ENCODE measurements around the gene DPEP1. TPM values are rescaled to one million over a fixed set of nuclear protein-coding genes. Genes with fewer than 3 reads are reported as not detected.

The DPEP1 gene
- total RNA-seq, 2 experiments from 2014 or later = not detected

DNA sequence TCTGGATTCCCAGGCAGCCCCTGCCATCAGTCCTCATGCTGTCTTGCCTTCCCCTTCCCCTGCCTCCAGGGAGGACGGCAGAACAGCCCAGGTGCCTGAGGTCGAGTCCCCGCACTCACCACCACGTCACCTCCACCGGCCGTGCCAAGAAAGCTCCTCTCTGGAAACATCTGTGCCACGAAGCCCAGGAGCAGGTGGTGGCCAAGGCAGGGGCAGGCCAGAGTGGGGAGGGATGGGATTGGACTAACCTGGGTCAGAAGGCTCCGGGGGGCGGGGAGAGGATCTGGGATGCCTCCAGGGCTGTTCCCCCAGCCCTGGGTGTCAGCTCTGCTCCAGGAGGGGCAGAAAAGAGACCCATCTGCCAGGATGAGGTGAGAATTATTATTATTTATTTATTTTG lies 7.4 kb upstream of the DPEP1 start:
- H3K27me3 ChIP-seq (ENCODE audit: control insufficient read depth in 1 of 2, insufficient read depth in 2 of 2, low read length in 2 of 2) = no peaks in the 10 kb centered on the region
- TF ChIP-seq, protein P1, sequence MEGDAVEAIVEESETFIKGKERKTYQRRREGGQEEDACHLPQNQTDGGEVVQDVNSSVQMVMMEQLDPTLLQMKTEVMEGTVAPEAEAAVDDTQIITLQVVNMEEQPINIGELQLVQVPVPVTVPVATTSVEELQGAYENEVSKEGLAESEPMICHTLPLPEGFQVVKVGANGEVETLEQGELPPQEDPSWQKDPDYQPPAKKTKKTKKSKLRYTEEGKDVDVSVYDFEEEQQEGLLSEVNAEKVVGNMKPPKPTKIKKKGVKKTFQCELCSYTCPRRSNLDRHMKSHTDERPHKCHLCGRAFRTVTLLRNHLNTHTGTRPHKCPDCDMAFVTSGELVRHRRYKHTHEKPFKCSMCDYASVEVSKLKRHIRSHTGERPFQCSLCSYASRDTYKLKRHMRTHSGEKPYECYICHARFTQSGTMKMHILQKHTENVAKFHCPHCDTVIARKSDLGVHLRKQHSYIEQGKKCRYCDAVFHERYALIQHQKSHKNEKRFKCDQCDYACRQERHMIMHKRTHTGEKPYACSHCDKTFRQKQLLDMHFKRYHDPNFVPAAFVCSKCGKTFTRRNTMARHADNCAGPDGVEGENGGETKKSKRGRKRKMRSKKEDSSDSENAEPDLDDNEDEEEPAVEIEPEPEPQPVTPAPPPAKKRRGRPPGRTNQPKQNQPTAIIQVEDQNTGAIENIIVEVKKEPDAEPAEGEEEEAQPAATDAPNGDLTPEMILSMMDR (IDR thresholded peaks at IDR 0.05) = no peak
- H3K4me3 Mint-ChIP-seq = no peak overlapping the region
- peaks cover 12% of the 10 kb centered on the region for H3K4me1 Mint-ChIP-seq (ENCODE audit: low read depth)
- ATAC-seq (ENCODE audit: poor library complexity) = no peak
- H3K27ac ChIP-seq (ENCODE audit: low read depth in 1 of 2, low read length in 2 of 2) = no peak overlapping the region
- no peak overlapping the region for H3K4me3 ChIP-seq (ENCODE audit: low read length)
- no peaks in the 10 kb centered on the region for H3K27me3 Mint-ChIP-seq
- intact Hi-C loops (cut with DNase I, micrococcal nuclease) = no loop called here
- no peaks in the 10 kb centered on the region for H3K9me3 ChIP-seq (ENCODE audit: control insufficient read depth in 1 of 2, insufficient read depth in 1 of 2, low read length in 2 of 2)
- H3K36me3 Mint-ChIP-seq (ENCODE audit: low read depth) = no peaks in the 10 kb centered on the region
- peaks cover 14% of the 10 kb centered on the region for H3K4me1 ChIP-seq (ENCODE audit: insufficient read depth, low read length)
- H3K9me3 Mint-ChIP-seq = no peaks in the 10 kb centered on the region
- DNase-seq = no peak
- CTCF ChIA-PET = no interaction called here
- POLR2A ChIA-PET = no interaction called here
- no peaks in the 10 kb centered on the region for H3K36me3 ChIP-seq (ENCODE audit: insufficient read depth, low read length)
- H3K27ac Mint-ChIP-seq = no peak overlapping the region

DNA sequence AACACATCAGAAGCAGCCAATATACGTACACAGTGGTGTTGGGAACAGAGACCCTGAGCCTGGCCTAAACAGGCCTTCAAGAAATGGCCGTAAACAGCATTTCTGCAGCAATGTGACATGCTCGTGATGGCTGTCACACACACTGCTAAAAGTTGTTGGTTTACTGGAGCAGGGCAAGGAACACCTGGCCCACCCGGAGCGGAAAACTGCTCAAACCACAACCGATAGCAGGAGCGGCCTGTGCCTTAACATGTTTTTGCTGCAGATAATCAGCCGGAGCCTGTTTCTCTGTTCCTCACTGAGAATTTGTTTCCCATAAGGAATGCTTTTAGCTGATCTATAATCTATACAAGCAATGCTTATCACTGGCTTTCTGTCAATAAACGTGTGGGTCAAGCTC lies 6.0 kb upstream of the DPEP1 start:
- ChIA-PET POLR2A (no interaction called here), CTCF (no interaction called here)
- H3K9me3 Mint-ChIP-seq = no peaks in the 10 kb centered on the region
- peaks cover 8% of the 10 kb centered on the region for H3K4me1 Mint-ChIP-seq (ENCODE audit: low read depth)
- TF ChIP-seq, protein P1 (IDR thresholded peaks at IDR 0.05) = no peak
- Histone ChIP-seq H3K4me1 (ENCODE audit: insufficient read depth, low read length) (peaks cover 7% of the 10 kb centered on the region), H3K27ac (ENCODE audit: low read depth in 1 of 2, low read length in 2 of 2) (no peak overlapping the region), H3K36me3 (ENCODE audit: insufficient read depth, low read length) (no peaks in the 10 kb centered on the region), H3K27me3 (ENCODE audit: control insufficient read depth in 1 of 2, insufficient read depth in 2 of 2, low read length in 2 of 2) (no peaks in the 10 kb centered on the region), H3K9me3 (ENCODE audit: control insufficient read depth in 1 of 2, insufficient read depth in 1 of 2, low read length in 2 of 2) (no peaks in the 10 kb centered on the region), H3K4me3 (ENCODE audit: low read length) (no peak overlapping the region)
- H3K27me3 Mint-ChIP-seq = no peaks in the 10 kb centered on the region
- H3K27ac Mint-ChIP-seq = no peak overlapping the region
- DNase-seq (no peak), ATAC-seq (ENCODE audit: poor library complexity) (no peak)
- intact Hi-C loops (cut with DNase I, micrococcal nuclease) = no loop called here
- no peaks in the 10 kb centered on the region for H3K36me3 Mint-ChIP-seq (ENCODE audit: low read depth)
- no peak overlapping the region for H3K4me3 Mint-ChIP-seq

DNA sequence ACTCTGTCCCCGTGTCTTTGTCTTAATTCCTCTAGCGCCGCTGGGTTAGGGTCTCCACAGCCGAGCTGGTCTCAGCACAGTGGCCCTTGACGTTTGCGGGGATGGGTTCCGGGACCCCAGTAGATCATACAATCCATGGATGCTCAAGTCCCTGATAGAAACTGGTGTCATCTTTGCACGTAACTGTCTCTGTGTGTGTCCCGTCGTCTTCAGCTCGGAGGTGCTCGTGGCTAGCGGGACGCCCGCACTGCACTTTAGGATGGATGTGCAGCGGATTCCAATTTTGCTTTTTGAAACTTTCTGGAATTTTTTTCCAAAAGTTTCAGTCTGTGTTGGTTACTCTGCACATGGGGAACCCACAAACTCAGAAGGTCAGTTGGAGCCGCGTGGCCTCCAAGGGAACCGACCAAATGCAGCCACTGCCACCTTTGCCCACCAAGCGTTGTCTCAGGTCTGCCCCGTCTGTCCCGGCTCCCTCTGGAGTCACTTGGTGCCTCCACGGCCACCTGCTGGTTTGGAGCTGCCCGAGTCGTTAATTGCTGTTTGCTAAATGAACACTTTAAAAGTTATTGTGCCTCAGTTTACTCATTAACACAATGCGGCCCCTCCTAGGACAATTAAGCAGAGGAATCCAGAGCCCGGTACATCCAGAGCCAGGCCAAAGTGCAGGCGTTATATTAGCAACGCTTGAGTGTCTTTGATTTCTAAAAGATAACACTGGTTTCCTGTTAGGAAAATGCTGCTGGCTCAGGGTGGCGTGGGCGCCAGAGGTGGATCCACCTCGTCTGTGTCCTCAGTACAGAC lies 5.3 kb upstream of the DPEP1 start:
- POLR2A ChIA-PET = no interaction called here
- no peak overlapping the region for H3K4me3 Mint-ChIP-seq
- Histone ChIP-seq H3K4me1 (ENCODE audit: insufficient read depth, low read length) (peaks cover under 1% of the 10 kb centered on the region), H3K27ac (ENCODE audit: low read depth in 1 of 2, low read length in 2 of 2) (no peak overlapping the region), H3K27me3 (ENCODE audit: control insufficient read depth in 1 of 2, insufficient read depth in 2 of 2, low read length in 2 of 2) (no peaks in the 10 kb centered on the region), H3K36me3 (ENCODE audit: insufficient read depth, low read length) (no peaks in the 10 kb centered on the region), H3K4me3 (ENCODE audit: low read length) (no peak overlapping the region), H3K9me3 (ENCODE audit: control insufficient read depth in 1 of 2, insufficient read depth in 1 of 2, low read length in 2 of 2) (no peaks in the 10 kb centered on the region)
- no peaks in the 10 kb centered on the region for H3K36me3 Mint-ChIP-seq (ENCODE audit: low read depth)
- no peaks in the 10 kb centered on the region for H3K27me3 Mint-ChIP-seq
- H3K4me1 Mint-ChIP-seq (ENCODE audit: low read depth) = peaks cover 1% of the 10 kb centered on the region
- DNase-seq (no peak), ATAC-seq (ENCODE audit: poor library complexity) (no peak)
- H3K27ac Mint-ChIP-seq = no peak overlapping the region
- intact Hi-C loops (cut with DNase I, micrococcal nuclease) = no loop called here
- CTCF ChIA-PET = no interaction called here
- no peaks in the 10 kb centered on the region for H3K9me3 Mint-ChIP-seq
- TF ChIP-seq, protein P1 (IDR thresholded peaks at IDR 0.05) = no peak

All from CD4-positive, alpha-beta T cell (primary cell).